GM12875 (cell line): ENCODE data around the gene NDUFV1.
"Not testable (repeated sequence)": the region's sequence is repeated elsewhere in the genome, so short reads cannot be mapped to it uniquely, and the experiment has no call there.

Experiments
- H3K4me3 ChIP-seq: one replicate; pipeline ENCODE4 v1.5.1; 2011; ENCODE audit warnings: low read depth, low read length, control low read depth
- TF ChIP-seq, protein P1 (sequence below): IDR thresholded peaks from 2 replicates; pipeline ENCODE4 v1.5.1; 2011; ENCODE audit warnings: low read depth, mild to moderate bottlenecking, control low read depth, inconsistent platforms, low read length, moderate library complexity, borderline replicate concordance; ENCODE audit not compliant: insufficient read depth

Gene NDUFV1

DNA sequence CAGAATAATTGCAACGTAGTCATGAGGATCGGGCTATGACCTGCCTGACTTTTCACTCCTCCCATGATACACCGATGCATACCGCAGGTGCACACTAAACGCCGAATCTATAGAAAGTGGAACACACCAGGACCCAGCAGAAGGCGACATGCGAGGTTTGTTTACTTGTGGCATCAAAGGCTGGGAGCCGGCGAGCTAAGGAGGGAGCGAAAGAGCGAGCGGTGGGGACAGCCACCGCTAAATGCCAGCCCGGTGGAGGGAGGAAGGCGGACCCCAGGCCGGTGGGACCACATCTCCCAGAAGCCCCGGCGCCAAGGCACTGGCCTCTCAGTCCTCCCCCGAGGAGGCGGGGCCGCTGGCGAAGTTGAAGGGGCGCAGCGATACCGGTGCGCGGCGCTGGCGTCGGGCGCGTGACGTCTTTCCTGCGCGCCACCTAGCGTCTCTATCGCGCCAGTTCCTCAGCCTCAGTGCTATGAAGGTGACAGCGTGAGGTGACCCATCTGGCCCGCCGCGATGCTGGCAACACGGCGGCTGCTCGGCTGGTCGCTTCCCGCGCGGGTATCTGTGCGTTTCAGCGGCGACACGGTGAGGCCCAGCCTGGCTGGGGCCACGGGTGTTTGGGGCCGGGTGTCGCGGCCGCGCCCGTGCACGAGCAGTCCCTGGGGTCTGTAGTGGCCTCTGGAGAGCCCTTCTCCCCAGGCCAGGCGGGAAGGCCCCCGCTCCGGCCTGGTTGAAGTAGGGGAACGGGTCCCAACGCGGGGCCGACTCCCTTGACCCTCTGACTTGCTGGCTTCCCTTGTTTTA, at the start of gene NDUFV1:
Gene NDUFV1, plus strand, starts transcription at position 445 of the 804 bp plus-strand sequence. Its CDS starts 69 bp downstream, at position 514.
- H3K4me3 ChIP-seq = peak within 1 kb of the TSS; percentile 98
- TF ChIP-seq, protein P1, sequence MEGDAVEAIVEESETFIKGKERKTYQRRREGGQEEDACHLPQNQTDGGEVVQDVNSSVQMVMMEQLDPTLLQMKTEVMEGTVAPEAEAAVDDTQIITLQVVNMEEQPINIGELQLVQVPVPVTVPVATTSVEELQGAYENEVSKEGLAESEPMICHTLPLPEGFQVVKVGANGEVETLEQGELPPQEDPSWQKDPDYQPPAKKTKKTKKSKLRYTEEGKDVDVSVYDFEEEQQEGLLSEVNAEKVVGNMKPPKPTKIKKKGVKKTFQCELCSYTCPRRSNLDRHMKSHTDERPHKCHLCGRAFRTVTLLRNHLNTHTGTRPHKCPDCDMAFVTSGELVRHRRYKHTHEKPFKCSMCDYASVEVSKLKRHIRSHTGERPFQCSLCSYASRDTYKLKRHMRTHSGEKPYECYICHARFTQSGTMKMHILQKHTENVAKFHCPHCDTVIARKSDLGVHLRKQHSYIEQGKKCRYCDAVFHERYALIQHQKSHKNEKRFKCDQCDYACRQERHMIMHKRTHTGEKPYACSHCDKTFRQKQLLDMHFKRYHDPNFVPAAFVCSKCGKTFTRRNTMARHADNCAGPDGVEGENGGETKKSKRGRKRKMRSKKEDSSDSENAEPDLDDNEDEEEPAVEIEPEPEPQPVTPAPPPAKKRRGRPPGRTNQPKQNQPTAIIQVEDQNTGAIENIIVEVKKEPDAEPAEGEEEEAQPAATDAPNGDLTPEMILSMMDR = peak; percentile 84

DNA sequence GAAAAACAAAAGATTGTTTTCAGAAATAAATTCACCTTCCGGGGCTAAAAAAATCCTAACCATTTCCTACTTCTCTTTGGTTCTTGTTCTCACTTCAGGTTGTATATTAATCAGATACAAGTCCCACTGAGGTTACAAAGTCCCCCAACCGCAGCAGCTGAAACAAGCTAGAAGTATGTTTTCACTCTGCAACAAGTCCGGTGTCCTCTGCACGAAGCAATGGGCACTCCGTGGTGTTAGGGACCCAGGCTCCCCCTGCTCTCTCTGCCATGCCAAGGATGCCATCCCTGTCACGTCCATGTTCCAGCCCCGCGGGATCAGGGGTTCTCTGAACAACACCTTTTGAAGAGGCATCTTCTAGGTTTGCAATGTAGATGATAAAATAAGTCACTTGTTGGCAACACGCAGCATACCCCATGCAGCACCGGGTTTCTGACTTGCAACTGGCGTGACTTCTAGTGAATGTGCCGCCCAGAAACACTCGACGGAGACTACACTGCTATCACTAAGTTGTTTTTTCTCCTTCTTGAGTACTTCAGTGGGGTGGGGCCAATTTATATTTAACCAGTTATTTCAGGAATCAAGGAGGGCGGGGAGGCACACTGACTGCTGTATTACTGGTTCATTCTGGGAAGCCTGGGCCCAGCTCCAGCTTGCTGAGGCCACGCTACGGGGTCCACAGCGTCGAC, 48.5 kb upstream of the NDUFV1 start:
- TF ChIP-seq, protein P1 = no peak

DNA sequence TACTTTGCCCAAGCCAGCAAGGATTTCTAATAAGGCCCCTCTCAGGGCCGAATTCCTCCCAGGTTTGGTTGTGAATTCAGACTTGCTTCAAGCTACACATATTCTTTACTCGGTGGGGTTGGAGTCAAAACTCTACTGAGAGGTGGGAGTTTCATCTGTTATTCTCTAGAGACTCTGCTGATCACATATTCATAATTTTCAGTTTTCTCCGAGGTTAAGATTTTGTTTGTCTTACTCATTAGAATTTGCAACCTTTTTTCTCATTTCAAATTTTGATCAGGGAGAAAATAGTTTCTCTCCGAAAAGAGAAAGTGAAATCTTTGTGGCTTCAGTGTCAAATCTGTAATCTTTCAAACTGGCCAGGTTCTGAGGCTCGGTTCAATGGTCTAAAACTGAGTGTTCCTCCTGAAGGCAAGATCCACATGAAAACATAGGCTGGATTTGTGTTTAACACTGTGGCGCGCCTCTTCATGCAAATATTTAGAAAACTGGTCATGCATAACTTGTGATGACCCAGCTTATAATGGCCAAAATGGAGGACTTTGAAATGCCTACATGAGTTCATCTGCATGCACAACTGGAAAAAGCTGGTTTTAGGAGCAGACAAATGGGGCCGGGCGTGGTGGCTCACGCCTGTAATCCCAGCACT, 44.6 kb upstream of the NDUFV1 start:
- TF ChIP-seq, protein P1 = no peak
- H3K4me3 ChIP-seq = no peak overlapping the region

More for the DNA sequence above, 48.5 kb upstream of the NDUFV1 start:
- H3K4me3 ChIP-seq = peak overlapping the region; percentile 23

DNA sequence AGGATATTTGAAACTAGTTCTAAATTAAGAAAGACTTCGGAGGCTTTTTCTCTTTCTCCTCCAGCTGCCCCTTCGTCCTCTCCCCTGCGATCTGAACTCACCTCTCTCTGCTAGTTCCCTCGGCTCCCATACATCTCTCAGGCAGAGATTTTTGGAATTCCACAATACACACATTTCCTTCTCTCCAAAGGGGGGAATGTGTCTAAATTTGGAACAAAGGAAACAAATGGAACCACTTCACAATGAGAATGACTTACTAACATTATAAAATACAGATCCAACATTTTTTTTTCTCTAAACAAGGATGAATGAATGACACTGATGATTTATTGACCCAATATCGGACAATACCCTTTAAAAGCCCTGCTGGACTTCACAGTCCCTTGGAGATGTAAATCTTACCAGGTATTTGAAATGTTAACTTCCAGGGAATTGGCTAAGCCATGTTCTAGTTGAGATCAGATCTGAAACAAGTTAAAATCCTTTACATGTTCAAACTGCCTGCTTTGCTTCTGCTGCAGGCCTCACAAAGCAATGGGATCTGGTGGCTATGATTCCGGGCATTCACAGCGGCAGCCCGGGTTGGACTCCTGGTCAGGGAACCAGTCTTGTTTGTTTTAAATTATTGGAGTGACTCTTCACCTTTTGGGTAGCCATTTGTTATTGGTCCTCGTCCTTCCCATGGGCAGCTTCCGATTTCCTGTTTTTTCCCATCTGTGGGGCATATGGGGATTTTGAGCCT, 43.6 kb upstream of the NDUFV1 start:
- no peak overlapping the region for H3K4me3 ChIP-seq
- TF ChIP-seq, protein P1 = no peak

DNA sequence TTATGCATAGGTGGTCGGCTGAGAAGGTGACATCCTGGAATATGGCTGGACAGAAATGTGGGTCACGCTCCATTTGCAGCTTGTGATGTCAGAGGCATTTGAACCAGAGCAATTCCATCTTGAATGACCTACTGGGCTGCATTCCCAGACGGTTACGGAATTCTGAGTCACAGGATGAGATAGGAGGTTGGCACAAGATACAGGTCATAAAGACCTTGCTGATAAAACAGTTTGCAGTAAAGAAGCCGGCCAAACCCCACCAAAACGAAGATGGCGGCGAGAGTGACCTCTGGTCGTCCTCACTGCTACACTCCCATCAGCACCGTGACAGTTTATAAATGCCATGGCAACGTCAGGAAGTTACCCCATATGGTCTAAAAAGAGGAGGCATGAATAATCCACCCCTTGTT, 43.0 kb upstream of the NDUFV1 start:
- H3K4me3 ChIP-seq = not testable (repeated sequence)

DNA sequence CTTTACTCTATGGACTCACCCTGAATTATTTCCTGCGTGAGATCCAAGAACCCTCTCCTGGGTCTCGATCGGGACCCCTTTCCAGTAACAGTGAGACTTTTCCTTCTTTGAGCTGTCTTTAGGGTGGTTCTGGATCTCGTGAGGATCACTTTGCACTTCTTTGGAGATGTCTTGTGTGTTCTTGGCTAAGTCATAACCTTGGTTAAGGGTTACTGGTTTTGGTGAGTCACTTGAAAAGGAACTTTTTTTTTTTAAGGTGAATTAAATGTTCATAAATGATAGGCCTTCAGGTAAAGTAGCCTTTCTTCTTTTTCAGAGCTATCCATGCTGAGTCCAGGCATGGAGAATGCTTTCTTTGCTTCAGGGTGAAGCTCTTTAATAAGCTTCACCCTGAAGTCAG, 42.5 kb upstream of the NDUFV1 start:
- TF ChIP-seq, protein P1 = no peak
- H3K4me3 ChIP-seq = no peak overlapping the region

DNA sequence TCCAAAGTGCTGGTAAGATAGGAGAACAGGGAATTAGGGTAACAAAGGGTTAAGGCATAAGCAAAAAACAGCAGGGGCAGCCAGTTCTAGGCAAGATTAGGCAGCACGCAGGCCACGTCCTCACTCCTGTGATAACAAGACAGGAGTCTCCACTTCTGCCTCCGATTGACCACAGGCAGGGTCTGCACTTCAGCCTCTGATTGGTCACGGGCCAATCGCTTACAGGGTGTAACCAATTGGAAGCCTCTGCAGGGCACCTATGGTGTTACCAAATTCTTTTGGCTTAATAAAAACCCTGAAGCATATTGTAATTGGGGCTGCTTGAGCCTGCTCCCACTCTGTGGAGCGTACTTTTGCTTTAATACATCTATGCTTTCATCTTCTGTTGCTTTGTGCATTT, 35.3 kb upstream of the NDUFV1 start:
- H3K4me3 ChIP-seq = no peak overlapping the region
- TF ChIP-seq, protein P1 = no peak
